ENCODE data around the gene OR9A2.
A peak's percentile ranks its signal among the peaks of the same experiment; 100 is the strongest.
"Not testable (repeated sequence)": the region's sequence is repeated elsewhere in the genome, so short reads cannot be mapped to it uniquely, and the experiment has no call there.

Gene OR9A2

DNA sequence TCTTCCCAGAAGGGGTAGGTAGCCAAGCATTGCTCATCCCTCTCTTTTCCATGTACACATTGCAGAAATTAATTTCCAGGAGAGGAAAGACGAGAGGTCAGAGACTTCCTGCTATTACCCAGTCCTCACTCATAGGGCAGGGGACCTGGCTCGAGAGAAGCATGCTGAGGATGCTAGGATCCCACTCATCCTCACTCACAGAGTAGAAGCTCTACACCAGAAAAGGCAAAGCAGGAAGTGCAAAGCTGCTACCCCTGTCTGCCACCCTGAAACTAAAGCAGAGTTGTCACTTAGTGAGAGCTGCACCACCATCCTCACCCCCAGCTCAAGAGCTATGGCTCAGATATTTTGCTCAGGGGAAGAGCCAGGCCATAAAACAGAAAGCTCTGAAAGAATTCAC, 9.9 kb downstream of the OR9A2 start:
- no peak for DNase-seq

- DNase-seq = no peak
These were observed 10.9 kb downstream of the OR9A2 start for GRCh38 chr7:143015926-143016490.

GRCh38 chr7:143015084-143015483, 11.8 kb downstream of the OR9A2 start:
- DNase-seq = no peak

DNA sequence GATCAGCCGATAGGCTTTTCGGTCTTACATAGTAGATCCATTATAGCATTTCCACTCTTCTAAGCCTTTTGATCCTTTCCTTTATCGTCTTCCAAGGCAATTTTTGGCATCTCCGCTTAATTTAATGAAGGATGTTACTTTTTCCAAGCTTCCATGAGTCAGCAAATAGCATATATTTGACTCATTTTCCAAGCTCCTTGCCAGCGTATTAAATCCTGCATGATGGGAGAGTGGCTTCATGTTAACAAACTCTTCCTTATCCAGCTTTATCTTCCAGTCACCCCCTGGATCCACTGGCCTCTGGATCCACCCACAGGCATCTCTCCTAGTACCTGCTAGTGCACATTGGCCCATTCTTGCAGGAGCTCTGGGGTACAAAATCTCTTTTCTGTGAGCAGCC, 13.0 kb downstream of the OR9A2 start:
- DNase-seq = no peak

GRCh38 chr7:143013473-143013872, 13.5 kb downstream of the OR9A2 start:
- DNase-seq = peak; percentile 6 to 8

DNA sequence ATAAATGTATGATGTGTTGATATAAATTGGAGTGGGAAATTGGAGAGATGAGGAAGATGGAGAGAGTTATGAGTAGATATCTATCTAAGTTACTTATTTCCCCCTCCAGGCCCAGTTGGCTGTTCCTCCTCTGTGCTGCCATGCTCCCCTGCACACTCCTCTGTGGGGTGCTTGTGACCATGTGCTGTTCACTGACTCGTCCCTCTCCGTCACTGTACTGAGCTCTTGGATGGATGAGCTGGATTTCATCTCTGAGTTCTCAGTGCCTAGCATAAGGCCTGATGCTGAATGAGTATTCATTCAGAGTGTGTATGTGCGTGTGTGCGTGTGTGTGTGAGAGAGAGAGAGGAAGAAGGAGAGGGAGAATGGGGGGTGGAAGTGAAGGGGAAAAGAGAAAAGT, 14.5 kb downstream of the OR9A2 start:
- no peak for DNase-seq

- no peak for DNase-seq
These were observed 14.9 kb downstream of the OR9A2 start for GRCh38 chr7:143012001-143012400.

GRCh38 chr7:143008007-143008901, 18.7 kb downstream of the OR9A2 start:
- peak; percentile 27 to 85 for DNase-seq

GRCh38 chr7:143005632-143006260, 21.2 kb downstream of the OR9A2 start:
- DNase-seq = no peak

GRCh38 chr7:143003393-143004051, 23.4 kb downstream of the OR9A2 start:
- peak in 1 of 2 experiments; percentile 59 for DNase-seq

DNA sequence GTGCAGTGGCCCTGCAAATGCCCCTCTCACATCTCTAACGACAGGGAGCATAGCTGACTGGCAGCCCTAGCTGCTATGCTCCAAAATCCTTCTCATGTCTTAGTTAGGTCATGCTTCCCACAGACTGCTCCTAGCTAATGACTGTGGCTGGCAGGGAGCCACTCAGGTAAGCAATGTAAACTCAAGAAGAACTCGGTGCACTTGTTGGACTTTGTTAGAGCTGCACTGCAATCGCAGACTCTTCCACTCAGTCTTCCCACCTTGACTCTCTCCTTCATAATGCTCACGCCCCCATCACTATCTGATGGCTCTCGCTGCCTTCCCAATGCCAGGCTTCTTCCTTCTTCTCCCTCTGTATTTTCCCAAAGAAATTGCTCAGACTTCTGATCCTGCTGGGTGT, 24.0 kb downstream of the OR9A2 start:
- no peak for DNase-seq

DNA sequence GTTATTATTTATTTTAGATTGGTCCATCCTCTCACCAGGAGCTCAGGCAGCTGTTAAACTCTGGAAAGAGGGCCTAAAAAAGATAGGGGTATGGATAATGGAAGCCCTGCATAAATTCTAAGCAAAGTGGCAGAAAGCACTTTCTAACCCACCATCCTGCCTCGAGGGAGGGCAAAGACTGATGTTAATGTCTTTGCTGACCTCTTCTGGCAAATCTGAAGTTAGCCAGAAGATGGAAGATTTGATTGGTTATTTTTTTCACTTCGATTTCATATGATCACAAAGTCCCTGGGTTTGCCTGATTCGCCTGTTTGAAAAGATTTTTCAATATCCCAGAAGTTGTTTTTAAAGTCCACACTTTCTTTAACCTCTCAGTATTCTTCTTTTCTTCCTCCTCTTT, 24.8 kb downstream of the OR9A2 start:
- DNase-seq = peak in 1 of 2 experiments; percentile 9

DNA sequence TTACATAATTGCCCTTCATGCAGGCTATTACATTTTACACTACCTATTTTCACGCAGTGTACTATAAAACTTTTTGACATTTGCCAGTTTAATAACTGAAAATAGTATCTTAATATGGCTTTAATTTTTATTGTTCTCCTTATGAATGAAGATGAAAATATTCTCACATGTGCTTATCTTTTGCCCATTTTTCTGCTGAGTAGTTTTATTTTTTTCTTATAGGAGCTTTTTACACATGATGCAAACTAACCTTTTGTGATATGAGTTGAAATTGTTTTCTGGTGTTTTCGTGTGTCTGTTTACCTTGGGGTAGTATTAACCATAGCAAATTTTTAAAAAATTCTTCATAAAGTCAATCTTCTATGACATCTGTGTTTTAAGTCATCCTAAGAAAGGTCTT, 26.3 kb downstream of the OR9A2 start:
- DNase-seq = no peak

- no peak for DNase-seq
These were observed 27.1 kb downstream of the OR9A2 start for GRCh38 chr7:142999793-143000192.

DNA sequence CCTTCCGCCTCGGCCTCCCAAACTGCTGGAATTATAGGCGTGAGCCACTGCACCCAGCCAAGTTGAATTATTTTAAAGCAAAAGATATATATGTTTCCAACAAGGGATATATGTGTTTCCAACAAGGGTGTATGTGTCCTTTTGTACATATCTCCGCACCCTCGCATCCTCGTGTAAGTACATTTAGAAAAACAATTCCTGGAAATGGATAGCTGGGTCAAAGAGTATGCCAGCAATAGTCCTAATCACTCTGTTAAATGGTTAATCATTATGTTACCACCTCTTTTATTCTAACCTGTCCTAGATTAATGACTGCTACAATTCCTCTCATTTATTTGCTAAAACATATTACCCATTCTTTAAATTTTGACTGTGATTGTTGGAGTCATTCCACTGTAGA, 28.0 kb downstream of the OR9A2 start:
- DNase-seq = no peak

DNA sequence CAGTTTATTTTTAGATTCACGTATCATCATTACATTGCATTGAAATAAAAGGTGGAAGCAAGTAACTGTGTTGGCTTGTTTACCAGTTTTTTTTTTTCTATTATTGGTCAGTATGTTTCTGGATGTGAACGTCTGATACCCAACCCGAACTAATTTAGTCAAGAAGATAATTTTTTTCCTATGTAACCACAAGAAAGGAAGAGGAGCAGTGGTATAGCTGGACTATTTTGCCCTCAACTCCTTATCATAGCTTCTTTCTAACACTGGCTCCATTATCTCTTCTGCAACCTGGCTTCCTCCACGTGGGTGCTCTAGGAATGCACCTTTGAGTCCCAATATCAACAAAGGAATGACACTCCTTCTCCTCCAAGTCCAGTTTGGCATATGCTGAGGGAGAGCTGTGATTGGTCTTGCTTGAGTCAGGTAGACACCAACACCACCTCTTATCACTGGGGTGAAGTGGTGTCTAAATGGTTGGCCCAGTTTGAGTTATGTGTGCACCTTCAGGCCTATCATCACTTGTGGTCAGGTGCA, 29.4 kb downstream of the OR9A2 start:
- no peak for DNase-seq

DNA sequence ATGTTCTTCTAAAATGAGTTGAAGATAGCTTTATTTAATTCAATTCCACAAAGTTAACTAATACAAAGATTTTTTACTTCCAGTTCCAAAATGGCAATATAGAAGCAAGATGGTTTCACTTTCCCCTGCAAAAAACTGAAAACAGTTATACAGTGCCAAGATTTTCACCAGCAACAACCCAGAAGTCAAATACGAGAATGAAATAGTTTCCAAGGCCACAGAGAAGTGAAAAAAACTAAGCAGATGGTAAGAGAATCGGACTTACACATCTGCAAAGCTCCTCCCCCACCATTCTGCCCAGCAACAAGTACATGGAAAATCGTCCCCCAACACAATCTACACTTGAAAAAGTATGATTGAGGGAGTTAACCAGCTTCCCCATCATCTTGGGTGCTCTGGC, 34.5 kb downstream of the OR9A2 start:
- no peak for DNase-seq

DNA sequence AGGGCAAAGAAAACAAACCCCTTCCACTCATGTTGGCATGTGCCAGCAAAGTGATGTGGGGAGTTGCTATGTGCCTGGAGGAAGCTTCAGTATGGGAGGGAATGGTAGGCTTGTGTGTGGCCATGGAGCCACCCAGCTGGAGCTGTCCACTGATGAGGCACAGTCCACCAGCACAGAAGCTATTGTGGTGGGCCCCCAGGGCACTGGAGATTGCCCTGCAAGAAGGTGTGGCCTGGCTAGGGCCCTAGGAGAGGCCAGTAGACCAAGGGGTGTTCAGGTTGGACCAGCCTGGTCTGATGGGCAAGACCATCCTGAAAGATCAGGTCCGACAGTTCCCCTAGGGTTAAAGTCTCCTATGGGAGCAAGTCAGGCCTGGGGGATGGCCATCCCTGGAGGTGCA, 42.6 kb downstream of the OR9A2 start:
- DNase-seq = no peak

GRCh38 chr7:142983825-142984224, 43.1 kb downstream of the OR9A2 start:
- no peak for DNase-seq

- not testable (repeated sequence) for DNase-seq
These were observed 48.5 kb downstream of the OR9A2 start for GRCh38 chr7:142978402-142978801.

Data from NCI-H526 (cell line).